HepG2 (cell line): ENCODE data around the gene RTN1. TPM values are rescaled to one million over a fixed set of nuclear protein-coding genes. Genes with fewer than 3 reads are reported as not detected.

ENCODE experiments used
- ATAC-seq: fragments of 200-7000 bp; cut with Tn5 transposase; 3 replicates; pipeline ENCODE4 v1.9.1; 2020; ENCODE audit warnings: mild to moderate bottlenecking, moderate library complexity
- BruUV-seq: library from RNA; stranded (reverse); fragments of 400-500 nt; replicated peaks from 2 replicates; lab custom pipeline; 2021; lab: Mats Ljungman, UMichigan
- CTCF ChIA-PET: fragments of 300-600 bp; formaldehyde crosslinking; extraction: SDS; loops from one replicate; lab custom pipeline; 2021; ENCODE audit warnings: low total read pairs, inconsistent platforms, low intra/inter-chr PET ratio; lab: Yijun Ruan, JAX
- POLR2A ChIA-PET: fragments of 350-600 bp; sonication (Branson Sonifier 250); formaldehyde crosslinking; loops from one replicate; lab custom pipeline; 2020; ENCODE audit warnings: antibody characterized with exemption, inconsistent platforms; lab: Yijun Ruan, JAX
- DNase-seq: peaks from one replicate; pipeline ENCODE4 v3.0.0-alpha.2; 2015; ENCODE audit warnings: low spot score
- FAIRE-seq: peaks from 3 replicates; lab custom pipeline; 2011; peaks lifted over from hg19 to GRCh38; lab: Jason Lieb, UNC
- H2AFZ ChIP-seq: one replicate; pipeline ENCODE4 v1.6.1; 2011; ENCODE audit warnings: low read length, inconsistent platforms
- H3K27ac ChIP-seq: fragments of 300-600 bp; 3 replicates; pipeline ENCODE4 v1.8.0; 2011; ENCODE audit warnings: mixed run types, mild to moderate bottlenecking, mixed read lengths, low read length, inconsistent platforms; ENCODE audit not compliant: insufficient read depth; ENCODE audit errors: extremely low read length
- H3K27me3 ChIP-seq, 2 experiments: fragments of 200-600 bp in 1 of 2; 2 replicates in 1 of 2; 3 replicates in 1 of 2; pipeline versions ENCODE4 v1.6.0 to v1.8.0; 2011; ENCODE audit warnings: low read length in 2 of 2, mild to moderate bottlenecking in 2 of 2, moderate library complexity in 2 of 2, inconsistent platforms in 1 of 2; ENCODE audit not compliant: insufficient read depth in 2 of 2, control insufficient read depth in 1 of 2
- H3K36me3 ChIP-seq, 2 experiments: fragments of 200-600 bp in 1 of 2; replicated peaks in 1 of 2; 2 replicates in 1 of 2; 3 replicates in 1 of 2; pipeline versions ENCODE4 v1.5.1 to v1.8.0; 2011; ENCODE audit warnings: low read length in 2 of 2, inconsistent platforms in 1 of 2; ENCODE audit not compliant: insufficient read depth in 2 of 2, control insufficient read depth in 1 of 2
- H3K4me1 ChIP-seq: 2 replicates; pipeline ENCODE4 v1.5.1; 2012; ENCODE audit warnings: low read length, inconsistent platforms; ENCODE audit not compliant: insufficient read depth
- H3K4me2 ChIP-seq: 2 replicates; pipeline ENCODE4 v1.6.0; 2011; ENCODE audit warnings: low read depth, low read length, inconsistent platforms
- H3K4me3 ChIP-seq, 3 experiments: fragments of 200-600 bp in 1 of 3; sonication (generic), shearing (Covaris generic) in 1 of 3; replicated peaks in 1 of 3; 2 replicates each; pipeline ENCODE4 v1.5.1; 2011 to 2016; ENCODE audit warnings: low read length in 3 of 3, inconsistent platforms in 2 of 3, low read depth in 2 of 3, mild to moderate bottlenecking in 2 of 3, control low read depth in 1 of 3, mixed read lengths in 1 of 3; ENCODE audit not compliant: insufficient read depth in 1 of 3
- H3K79me2 ChIP-seq: one replicate; pipeline ENCODE4 v1.6.1; 2011; ENCODE audit warnings: low read length, inconsistent platforms; ENCODE audit not compliant: insufficient read depth
- H3K9ac ChIP-seq: 2 replicates; pipeline ENCODE4 v1.6.0; 2011; ENCODE audit warnings: mild to moderate bottlenecking, low read depth, low read length, inconsistent platforms; ENCODE audit not compliant: insufficient read depth
- H3K9me3 ChIP-seq: 2 replicates; pipeline ENCODE4 v1.5.1; 2012; ENCODE audit warnings: mild to moderate bottlenecking, low read length
- H4K20me1 ChIP-seq: 2 replicates; pipeline ENCODE4 v1.6.0; 2011; ENCODE audit warnings: inconsistent platforms, mild to moderate bottlenecking, low read length, moderate library complexity; ENCODE audit not compliant: insufficient read depth
- ATF7 ChIP-seq, 2 experiments: fragments of 450-650 bp in 1 of 2; sonication (generic) in 1 of 2; formaldehyde crosslinking in 1 of 2; IDR thresholded peaks; 2 replicates each; pipeline versions ENCODE4 v1.4.0 to v1.6.1; 2016 to 2020; ENCODE audit warnings: antibody characterized with exemption in 1 of 2, mild to moderate bottlenecking in 1 of 2, missing genetic modification reagents in 1 of 2
- HNRNPLL ChIP-seq: fragments of 200-400 bp; formaldehyde crosslinking; IDR thresholded peaks from 2 replicates; pipeline ENCODE4 v1.6.1; 2017; ENCODE audit warnings: mild to moderate bottlenecking, low read depth, low read length; ENCODE audit not compliant: poor library complexity, severe bottlenecking
- SRSF9 ChIP-seq: fragments of 200-400 bp; formaldehyde crosslinking; IDR thresholded peaks from 2 replicates; pipeline ENCODE4 v1.6.1; 2018; ENCODE audit warnings: borderline replicate concordance, mild to moderate bottlenecking, low read depth, low read length; ENCODE audit not compliant: insufficient read depth, poor library complexity, severe bottlenecking
- ZNF567 ChIP-seq: sonication (generic); formaldehyde crosslinking; IDR thresholded peaks from 2 replicates; pipeline ENCODE4 v1.8.1; 2023; ENCODE audit warnings: mild to moderate bottlenecking, missing genetic modification reagents, borderline replicate concordance
- ZNF790 ChIP-seq: sonication (generic); formaldehyde crosslinking; IDR thresholded peaks from 2 replicates; pipeline ENCODE4 v1.8.0; 2022; ENCODE audit warnings: missing genetic modification reagents, mild to moderate bottlenecking, borderline replicate concordance
- WGBS: methylation state at CpG from one replicate; pipeline ENCODE4 v1.1.6; 2017; ENCODE audit warnings: low lambda C conversion rate; 5-methylcytosine and 5-hydroxymethylcytosine counted together
- in situ Hi-C: cut with HindIII; loops from 2 replicates; pipeline ENCODE4 v1.10.0; 2017; ENCODE audit warnings: low pct_unique_long_range_greater_than_20kb; ENCODE audit not compliant: extremely low pct_ligation_motif_present
- intact Hi-C: fragments of 100-400 bp; cut with micrococcal nuclease; formaldehyde crosslinking; loops from one replicate; pipeline ENCODE4 v1.10.0; 2022; ENCODE audit not compliant: unreplicated experiment
- polyA plus RNA-seq, 8 experiments: library from polyadenylated mRNA; depleted of rRNA in 3 of 8; stranded (reverse) in 7 of 8; unstranded in 1 of 8; fragments of >200 nt; fragmentation: Illumina TruSeq in 4 of 8; extraction: Trizol in 4 of 8; gene quantifications; 2 replicates each; pipeline versions ENCODE4 v1.2.1 to v1.2.3, GENCODE V29; 2011 to 2016; ENCODE audit warnings: low read depth in 4 of 8, missing spikeins in 1 of 8, mixed read lengths in 1 of 8; ENCODE audit not compliant: insufficient read depth in 1 of 8
- total RNA-seq, 5 experiments: library from RNA; depleted of rRNA; stranded (reverse); fragments of >200 nt; fragmentation: Illumina TruSeq; extraction: Trizol; gene quantifications; 2 replicates each; pipeline ENCODE4 v1.2.3, GENCODE V29; 2016; ENCODE audit warnings: low read depth in 1 of 5

Gene RTN1
- total and polyA plus RNA-seq, 2 of the 13 experiments (the other 11 are each of a cell fraction or from before 2014, with no cell fraction given) = 0.04 to 0.18 TPM

- H3K9ac ChIP-seq = no peak overlapping the region
- BruUV-seq = no TSS peak
- TF ChIP-seq SRSF9 = no peak
- TF ChIP-seq ZNF790 (CRISPR knock-in tag) = no peak
- TF ChIP-seq HNRNPLL = peak; percentile 72
- no peak for TF ChIP-seq ATF7 (IDR thresholded peaks at IDR 0.05)
- no peak for TF ChIP-seq ATF7 (CRISPR knock-in tag; IDR thresholded peaks at IDR 0.05)
- no peak for TF ChIP-seq ZNF567 (CRISPR knock-in tag)
- DNase-seq (no peak), FAIRE-seq (no peak), ATAC-seq (peak; percentile 75)
- H3K27me3 ChIP-seq = peaks cover 1 to 3% of the 10 kb centered on the region in 2 experiments; a peak in 2 of 5 replicates
- peak overlapping the region in 1 of 3 experiments; percentile 16; a peak in 1 of 6 replicates for H3K4me3 ChIP-seq
- H3K4me2 ChIP-seq = peak overlapping the region; percentile 49
- no peaks in the 10 kb centered on the region for H3K36me3 ChIP-seq
- no peak overlapping the region for H3K27ac ChIP-seq
- in situ Hi-C loops (loop anchor here (10.0 kb wide), 1 partner anchor 284 kb away; no protein-coding TSS in a partner anchor), intact Hi-C loops (no loop called here)
- H3K79me2 ChIP-seq = no peaks in the 10 kb centered on the region
- 24% methylated on average over 29 of the region's 57 CpGs for WGBS
- no peak overlapping the region for H2AFZ ChIP-seq
- POLR2A ChIA-PET = no interaction called here
- 0 out of 2 replicates have a peak, but pooled peaks cover 5% of the 10 kb centered on the region for H3K9me3 ChIP-seq
- peaks cover 8% of the 10 kb centered on the region; the same call in 1 of the 2 replicates for H3K4me1 ChIP-seq
- H4K20me1 ChIP-seq = no peaks in the 10 kb centered on the region
- CTCF ChIA-PET = interaction anchor here (0.7 kb wide), 1 partner anchor 288 kb away, joined by 3 read pairs; no protein-coding TSS in a partner anchor
Measured at GRCh38 chr14:59630288-59630963, 240.2 kb downstream of the RTN1 start.
